ENCODE measurements around the gene HLA-F.

DNA sequence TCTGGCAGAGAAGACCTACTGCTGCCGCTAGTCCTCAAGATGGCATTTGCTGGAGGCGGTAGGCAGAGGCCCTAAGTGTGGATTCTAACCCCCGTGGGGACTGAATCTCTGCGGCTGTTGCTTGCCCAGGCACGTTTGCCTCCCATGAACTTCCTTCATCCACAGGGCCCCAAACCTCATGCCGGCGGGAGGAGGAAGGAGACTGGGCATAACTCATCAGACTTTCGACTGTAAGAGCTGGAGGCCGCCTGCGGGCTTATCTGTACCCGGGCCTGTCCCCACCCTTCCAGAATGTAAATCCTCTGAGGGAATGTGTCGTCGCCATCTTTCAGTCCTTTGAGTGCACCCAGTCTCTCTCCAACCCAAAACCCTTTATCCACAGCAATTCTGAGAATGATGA is 43.3 kb upstream of the HLA-F start:
- TF ChIP-seq POLR2AphosphoS5 (IDR thresholded peaks at IDR 0.05) (no peak), CTCF (IDR thresholded peaks at IDR 0.05) (no peak), POLR2A (IDR thresholded peaks at IDR 0.05) (no peak), EP300 (IDR thresholded peaks at IDR 0.05) (no peak)
